ENCODE data around the gene HTR2B.
"Not testable (repeated sequence)": the region's sequence is repeated elsewhere in the genome, so short reads cannot be mapped to it uniquely, and the experiment has no call there.

Gene HTR2B

GRCh38 chr2:231093933-231094332, 30.9 kb downstream of the HTR2B start:
- DNase-seq (ENCODE audit: low read depth in 2 of 2) = no peak

GRCh38 chr2:231088754-231089153, 36.1 kb downstream of the HTR2B start:
- DNase-seq (ENCODE audit: low read depth in 2 of 2) = no peak

- no peak for DNase-seq (ENCODE audit: low read depth in 2 of 2)
Observed at GRCh38 chr2:231084565-231084964, 40.3 kb downstream of the HTR2B start.

GRCh38 chr2:231069379-231070054, 55.3 kb downstream of the HTR2B start:
- no peak for DNase-seq (ENCODE audit: low read depth in 2 of 2)

- no peak for DNase-seq (ENCODE audit: low read depth in 2 of 2)
Observed at GRCh38 chr2:231068525-231069222, 56.2 kb downstream of the HTR2B start.

- DNase-seq (ENCODE audit: low read depth in 2 of 2) = not testable (repeated sequence)
Observed at GRCh38 chr2:231067531-231067930, 57.3 kb downstream of the HTR2B start.

GRCh38 chr2:231065966-231066365, 58.9 kb downstream of the HTR2B start:
- no peak for DNase-seq (ENCODE audit: low read depth in 2 of 2)

- DNase-seq (ENCODE audit: low read depth in 2 of 2) = no peak
Observed at GRCh38 chr2:231063347-231063746, 61.5 kb downstream of the HTR2B start.

- DNase-seq (ENCODE audit: low read depth in 2 of 2) = no peak
Observed at GRCh38 chr2:231062776-231063175, 62.1 kb downstream of the HTR2B start.

GRCh38 chr2:231059756-231060155, 65.1 kb downstream of the HTR2B start:
- DNase-seq (ENCODE audit: low read depth in 2 of 2) = no peak

GRCh38 chr2:231058761-231059550, 65.9 kb downstream of the HTR2B start:
- DNase-seq (ENCODE audit: low read depth in 2 of 2) = no peak

Data from stimulated activated CD8-positive, alpha-beta memory T cell treated with anti-CD3 and anti-CD28 coated beads, Interleukin-2, amount 100 ng/mL, for 1 hour (primary cell).